ENCODE data around the gene FASTKD1. TPM values are rescaled to one million over a fixed set of nuclear protein-coding genes. Genes with fewer than 3 reads are reported as not detected.

FASTKD1 gene
- total RNA-seq, 1 donor from 2014 or later = 65.2 TPM

GRCh38 chr2:169512525-169512924 is 61.1 kb downstream of the FASTKD1 start:
- no peak for DNase-seq (ENCODE audit: low spot score)
- intact Hi-C loops (cut with DNase I) = no loop called here

DNA sequence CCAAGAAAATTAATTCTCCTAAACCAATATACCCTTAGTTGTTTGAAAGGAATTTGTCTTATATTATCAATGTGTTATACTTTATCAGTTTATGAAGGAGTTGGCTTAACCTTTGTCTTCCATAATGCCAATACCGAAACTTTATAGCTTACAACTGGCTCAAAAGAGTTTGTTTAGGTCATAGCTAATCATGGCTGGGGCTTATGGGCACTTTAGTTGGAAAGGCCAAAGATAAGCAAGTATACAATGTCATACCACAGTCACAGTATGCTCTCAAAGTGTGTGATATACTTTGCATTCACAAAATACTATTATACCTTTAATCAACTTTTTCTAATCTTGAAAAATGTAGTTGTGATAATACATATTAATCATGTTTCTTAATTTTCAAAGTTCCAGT is 61.8 kb downstream of the FASTKD1 start:
- intact Hi-C loops (cut with DNase I) = no loop called here
- DNase-seq (ENCODE audit: low spot score) = no peak

- no peak for DNase-seq (ENCODE audit: low spot score)
- intact Hi-C loops (cut with DNase I) = no loop called here
Observed at GRCh38 chr2:169510496-169510895, 63.2 kb downstream of the FASTKD1 start.

GRCh38 chr2:169509955-169510354 is 63.7 kb downstream of the FASTKD1 start:
- intact Hi-C loops (cut with DNase I) = no loop called here

GRCh38 chr2:169509298-169509885 is 64.3 kb downstream of the FASTKD1 start, which contains the start of gene KLHL41:
Gene KLHL41, plus strand, starts transcription at chr2:169509702. Its CDS starts 77 bp downstream, at chr2:169509779.
- intact Hi-C loops (cut with DNase I) = no loop called here

More at GRCh38 chr2:169509955-169510354, 63.7 kb downstream of the FASTKD1 start:
- no peak for DNase-seq (ENCODE audit: low spot score)

DNA sequence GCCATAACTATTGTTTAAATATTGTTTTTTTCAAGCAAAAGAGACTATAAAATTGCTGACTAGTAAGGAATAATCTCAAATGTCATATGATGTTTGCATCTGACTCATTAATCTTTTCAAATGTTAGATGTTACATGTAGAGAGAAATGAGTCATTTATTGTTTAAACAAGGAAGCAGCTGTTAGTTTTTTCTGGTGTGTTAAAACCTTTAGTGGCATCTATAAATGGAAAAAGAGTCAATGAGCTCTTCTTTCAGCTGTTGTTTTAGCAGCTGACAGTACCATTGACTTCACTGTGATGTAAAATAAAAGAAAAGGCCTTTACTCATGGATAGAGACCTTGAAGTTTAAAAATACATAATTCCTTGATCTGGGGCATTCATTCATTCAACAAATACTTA is 66.0 kb downstream of the FASTKD1 start:
- DNase-seq (ENCODE audit: low spot score) = no peak
- intact Hi-C loops (cut with DNase I) = no loop called here

More at GRCh38 chr2:169509298-169509885, 64.3 kb downstream of the FASTKD1 start, which contains the start of gene KLHL41:
- no peak for DNase-seq (ENCODE audit: low spot score)

- intact Hi-C loops (cut with DNase I) = no loop called here
- no peak for DNase-seq (ENCODE audit: low spot score)
Observed at GRCh38 chr2:169504651-169505050, 69.0 kb downstream of the FASTKD1 start.

- intact Hi-C loops (cut with DNase I) = no loop called here
- DNase-seq (ENCODE audit: low spot score) = no peak
Observed at GRCh38 chr2:169495310-169495928, 78.2 kb downstream of the FASTKD1 start.

DNA sequence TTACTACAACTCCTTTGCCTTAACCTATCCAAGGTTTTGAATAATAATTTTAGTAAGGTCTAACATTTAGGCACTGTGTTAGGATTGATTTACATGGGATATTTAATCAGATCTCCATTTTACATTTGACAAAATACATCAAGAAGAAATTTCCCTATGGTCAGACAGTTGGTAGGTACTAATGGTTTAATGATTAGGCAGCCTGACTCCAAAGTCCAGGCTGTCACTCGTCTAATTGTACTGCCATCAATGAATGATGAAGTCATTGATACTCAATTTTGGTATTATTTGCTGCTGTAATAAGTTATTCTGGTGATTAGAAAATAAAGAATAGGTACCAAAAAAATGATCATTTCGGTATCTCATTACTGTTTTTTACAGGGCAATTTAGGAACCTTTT is 80.3 kb downstream of the FASTKD1 start:
- intact Hi-C loops (cut with DNase I) = no loop called here
- no peak for DNase-seq (ENCODE audit: low spot score)

DNA sequence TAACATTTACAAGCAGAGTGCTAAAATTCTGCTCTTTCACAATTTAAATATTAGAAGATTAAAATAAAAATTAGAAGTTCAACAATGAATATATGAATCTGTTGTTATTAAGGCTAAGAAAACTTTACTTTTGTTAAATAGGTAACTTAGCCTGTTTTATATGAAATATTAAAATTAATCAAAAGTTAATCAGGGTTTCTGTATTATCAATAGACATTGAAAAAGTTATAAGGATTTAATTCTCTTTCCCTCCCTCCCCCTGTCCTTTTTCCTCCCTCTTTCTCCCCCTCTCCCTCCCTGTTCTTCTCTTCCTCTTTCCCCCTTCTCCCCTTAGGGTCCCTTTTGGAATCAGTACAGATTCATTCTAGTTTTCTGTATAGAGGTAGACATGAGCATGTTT is 82.3 kb downstream of the FASTKD1 start:
- DNase-seq (ENCODE audit: low spot score) = no peak
- intact Hi-C loops (cut with DNase I) = no loop called here

DNA sequence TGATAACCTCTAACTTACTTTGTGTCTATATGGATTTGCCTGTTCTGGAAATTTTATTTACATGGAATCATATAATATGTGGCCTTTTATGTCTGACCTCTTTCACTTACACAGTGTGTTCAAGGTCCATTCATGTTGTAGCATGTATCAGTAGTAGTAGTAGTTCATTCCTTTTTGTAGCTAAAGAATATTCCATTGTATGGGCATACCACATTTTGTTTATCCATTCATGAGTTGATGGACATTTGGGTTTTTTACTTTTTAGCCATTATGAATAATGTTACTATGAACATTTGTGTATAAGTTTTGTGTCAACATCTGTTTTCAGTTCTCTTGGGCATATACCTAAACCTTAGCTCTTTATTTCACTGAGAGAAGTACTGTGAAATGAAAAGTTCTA is 82.8 kb downstream of the FASTKD1 start:
- intact Hi-C loops (cut with DNase I) = no loop called here
- DNase-seq (ENCODE audit: low spot score) = no peak

DNA sequence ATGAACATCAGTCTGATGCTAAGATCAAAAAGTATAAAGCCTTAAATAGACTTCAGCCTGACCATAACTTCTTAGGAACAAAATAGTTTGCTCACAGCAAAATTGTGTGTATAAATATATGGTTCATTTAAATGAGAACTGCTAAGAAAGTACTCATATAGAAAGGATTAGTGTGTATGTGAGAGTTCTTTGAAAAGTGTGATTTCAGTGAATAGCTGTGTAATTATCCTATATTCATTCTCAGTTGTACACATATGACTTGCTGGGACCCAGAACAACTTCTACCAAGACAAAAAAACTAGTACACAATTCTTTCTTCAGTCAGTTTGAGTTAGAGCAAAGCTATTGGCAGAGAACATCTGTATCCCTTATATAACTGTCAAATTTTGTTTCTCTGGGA is 87.2 kb downstream of the FASTKD1 start:
- DNase-seq (ENCODE audit: low spot score) = no peak
- intact Hi-C loops (cut with DNase I) = no loop called here

DNA sequence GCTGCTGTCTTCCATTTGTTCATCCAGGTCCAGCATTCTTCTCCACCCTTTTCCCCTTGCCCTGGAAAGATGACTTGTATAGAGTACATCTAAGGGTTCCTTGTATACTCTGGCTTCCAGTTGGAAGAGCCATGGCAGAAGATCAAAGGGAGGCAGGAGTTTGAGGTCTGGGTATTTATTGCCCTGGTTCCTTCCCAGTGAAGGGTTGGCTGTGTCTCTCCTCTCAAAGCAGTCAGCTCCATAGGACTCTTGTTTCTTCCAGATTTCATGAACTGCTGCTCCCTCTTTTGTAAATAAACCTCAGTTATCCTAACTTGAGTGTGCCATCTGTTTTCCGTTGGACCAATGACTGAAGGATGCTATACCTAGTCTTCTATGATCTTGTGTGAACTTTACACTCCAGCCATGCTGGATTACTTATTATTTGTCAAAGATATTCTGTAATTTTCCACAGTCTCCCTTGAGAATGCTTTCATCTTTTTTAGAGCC is 88.0 kb downstream of the FASTKD1 start:
- intact Hi-C loops (cut with DNase I) = no loop called here
- no peak for DNase-seq (ENCODE audit: low spot score)

GRCh38 chr2:169480079-169480465 is 93.6 kb downstream of the FASTKD1 start:
- no peak for DNase-seq (ENCODE audit: low spot score)
- intact Hi-C loops (cut with DNase I) = no loop called here

Other genes starting within 250 kb of the FASTKD1 start
- 0.30 TPM for gene LRP2, start 211.3 kb downstream of the FASTKD1 start, total RNA-seq
- gene BBS5, start 94.4 kb downstream of the FASTKD1 start, total RNA-seq = 8.2 TPM
- gene KLHL41, start 64.2 kb downstream of the FASTKD1 start, total RNA-seq = 90.5 TPM
- 40.6 TPM for gene PPIG, start 10.5 kb upstream of the FASTKD1 start, total RNA-seq
- not detected for gene CFAP210, start 120.5 kb upstream of the FASTKD1 start, total RNA-seq
- gene PHOSPHO2, start 120.6 kb upstream of the FASTKD1 start, total RNA-seq = 2.2 TPM
- gene KLHL23, start 160.0 kb upstream of the FASTKD1 start, total RNA-seq = 9.0 TPM
- gene SSB, start 225.0 kb upstream of the FASTKD1 start, total RNA-seq = 61.8 TPM